Kidney epithelial cell (primary cell): Measurements from ENCODE around the gene PRMT1. TPM values are rescaled to one million over a fixed set of nuclear protein-coding genes. Genes with fewer than 3 reads are reported as not detected.
"Not testable (repeated sequence)": the region's sequence is repeated elsewhere in the genome, so short reads cannot be mapped to it uniquely, and the experiment has no call there.

Experiments used
- DNase-seq: peaks from one replicate; pipeline ENCODE4 v3.0.0-alpha.2; 2010; ENCODE audit warnings: low read depth
- H3K27me3 ChIP-seq: 2 replicates; pipeline ENCODE4 v1.6.0; 2011; ENCODE audit warnings: low read length; ENCODE audit not compliant: control insufficient read depth, insufficient read depth
- H3K36me3 ChIP-seq: 2 replicates; pipeline ENCODE4 v1.5.1; 2011; ENCODE audit warnings: low read length; ENCODE audit not compliant: control insufficient read depth, insufficient read depth
- H3K4me3 ChIP-seq: 2 replicates; pipeline ENCODE4 v1.5.1; 2011; ENCODE audit warnings: low read depth, mild to moderate bottlenecking, control low read depth, low read length
- total RNA-seq: library from RNA; depleted of rRNA; stranded (reverse); fragments of >200 nt; gene quantifications from 2 replicates; pipeline ENCODE4 v1.2.3, GENCODE V29; 2015
- TF ChIP-seq, protein P1 (sequence below): IDR thresholded peaks from 2 replicates; pipeline ENCODE4 v1.5.1; 2011; ENCODE audit warnings: mild to moderate bottlenecking, moderate library complexity, low read length, control low read depth, inconsistent platforms; ENCODE audit not compliant: insufficient read depth, poor library complexity, severe bottlenecking

The PRMT1 gene
- total RNA-seq, 1 donor from 2014 or later: 284 TPM

DNA sequence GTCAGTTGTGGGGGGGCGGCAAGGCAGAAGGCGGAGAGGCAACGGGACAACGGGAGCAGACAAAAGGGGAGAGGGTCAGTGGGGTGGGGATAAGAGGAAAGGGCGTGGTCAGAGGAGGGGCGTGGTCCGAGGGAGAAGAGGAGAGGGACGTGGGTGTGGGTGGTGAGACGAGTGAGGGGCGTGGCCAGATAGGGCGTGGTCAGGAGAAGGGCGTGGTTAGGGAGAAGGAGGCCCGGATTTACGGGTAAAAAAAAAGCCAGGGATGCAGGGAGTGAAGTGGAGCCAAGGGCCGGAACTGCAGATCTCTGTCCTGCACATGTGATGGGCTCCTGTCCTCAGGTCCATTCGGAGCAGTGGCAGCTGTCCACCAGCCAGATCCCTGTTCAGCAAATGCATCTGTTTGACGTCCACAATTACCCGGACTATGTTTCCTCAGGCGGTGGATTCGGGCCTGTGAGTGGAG is 35.4 kb downstream of the PRMT1 start:
- Histone ChIP-seq H3K27me3 (no peaks in the 10 kb centered on the region), H3K4me3 (no peak overlapping the region), H3K36me3 (no peaks in the 10 kb centered on the region)
- TF ChIP-seq, protein P1, sequence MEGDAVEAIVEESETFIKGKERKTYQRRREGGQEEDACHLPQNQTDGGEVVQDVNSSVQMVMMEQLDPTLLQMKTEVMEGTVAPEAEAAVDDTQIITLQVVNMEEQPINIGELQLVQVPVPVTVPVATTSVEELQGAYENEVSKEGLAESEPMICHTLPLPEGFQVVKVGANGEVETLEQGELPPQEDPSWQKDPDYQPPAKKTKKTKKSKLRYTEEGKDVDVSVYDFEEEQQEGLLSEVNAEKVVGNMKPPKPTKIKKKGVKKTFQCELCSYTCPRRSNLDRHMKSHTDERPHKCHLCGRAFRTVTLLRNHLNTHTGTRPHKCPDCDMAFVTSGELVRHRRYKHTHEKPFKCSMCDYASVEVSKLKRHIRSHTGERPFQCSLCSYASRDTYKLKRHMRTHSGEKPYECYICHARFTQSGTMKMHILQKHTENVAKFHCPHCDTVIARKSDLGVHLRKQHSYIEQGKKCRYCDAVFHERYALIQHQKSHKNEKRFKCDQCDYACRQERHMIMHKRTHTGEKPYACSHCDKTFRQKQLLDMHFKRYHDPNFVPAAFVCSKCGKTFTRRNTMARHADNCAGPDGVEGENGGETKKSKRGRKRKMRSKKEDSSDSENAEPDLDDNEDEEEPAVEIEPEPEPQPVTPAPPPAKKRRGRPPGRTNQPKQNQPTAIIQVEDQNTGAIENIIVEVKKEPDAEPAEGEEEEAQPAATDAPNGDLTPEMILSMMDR: no peak
- no peak for DNase-seq

DNA sequence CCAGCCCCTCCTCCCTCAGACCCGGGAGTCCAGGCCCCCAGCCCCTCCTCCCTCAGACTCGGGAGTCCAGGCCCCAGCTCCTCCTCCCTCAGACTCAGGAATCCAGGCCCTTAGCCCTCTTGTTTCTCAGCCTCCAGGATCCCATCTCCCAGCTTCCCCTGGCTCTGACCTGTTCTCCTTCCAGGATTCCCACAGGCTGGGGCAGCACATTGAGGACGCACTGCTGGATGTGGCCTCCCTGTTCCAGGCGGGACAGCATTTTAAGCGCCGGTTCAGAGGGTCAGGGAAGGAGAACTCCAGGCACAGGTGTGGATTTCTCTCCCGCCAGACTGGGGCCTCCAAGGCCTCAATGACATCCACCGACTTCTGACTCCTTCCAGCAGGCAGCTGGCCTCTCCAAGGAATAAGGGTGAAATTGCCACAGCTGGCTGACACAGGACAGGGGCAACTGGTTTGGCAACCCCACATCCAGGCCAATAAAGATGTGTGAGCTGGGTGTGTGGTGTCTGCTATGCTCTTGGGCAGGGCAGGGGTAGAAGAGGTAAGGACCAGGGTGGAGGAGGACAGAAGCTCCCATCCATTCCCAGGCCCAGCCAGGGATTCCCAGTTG is 36.3 kb downstream of the PRMT1 start:
- TF ChIP-seq, protein P1: no peak
- DNase-seq: no peak
- H3K4me3 ChIP-seq: no peak overlapping the region
- H3K27me3 ChIP-seq: no peaks in the 10 kb centered on the region
- no peaks in the 10 kb centered on the region for H3K36me3 ChIP-seq

DNA sequence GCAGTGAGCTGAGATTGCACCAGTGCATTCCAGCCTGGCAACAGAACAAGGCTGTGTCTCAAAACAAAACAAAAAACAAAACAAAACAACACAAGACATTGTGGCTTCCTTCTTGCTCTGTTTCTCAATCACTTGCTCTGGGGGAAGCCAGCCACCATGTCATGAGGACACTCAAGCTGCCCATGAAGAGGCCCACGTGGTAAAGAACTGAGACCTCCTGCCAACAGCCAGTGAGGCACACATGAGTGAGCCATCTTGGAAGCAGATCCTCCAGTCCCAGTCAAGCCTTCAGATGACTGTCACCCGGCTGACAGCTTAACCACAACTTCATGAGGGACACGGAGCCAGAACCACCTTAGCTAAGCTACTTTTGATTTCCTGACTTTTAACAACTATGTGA is 39.1 kb downstream of the PRMT1 start:
- no peaks in the 10 kb centered on the region for H3K36me3 ChIP-seq
- no peak for DNase-seq
- TF ChIP-seq, protein P1: no peak
- no peaks in the 10 kb centered on the region for H3K27me3 ChIP-seq
- no peak overlapping the region for H3K4me3 ChIP-seq

DNA sequence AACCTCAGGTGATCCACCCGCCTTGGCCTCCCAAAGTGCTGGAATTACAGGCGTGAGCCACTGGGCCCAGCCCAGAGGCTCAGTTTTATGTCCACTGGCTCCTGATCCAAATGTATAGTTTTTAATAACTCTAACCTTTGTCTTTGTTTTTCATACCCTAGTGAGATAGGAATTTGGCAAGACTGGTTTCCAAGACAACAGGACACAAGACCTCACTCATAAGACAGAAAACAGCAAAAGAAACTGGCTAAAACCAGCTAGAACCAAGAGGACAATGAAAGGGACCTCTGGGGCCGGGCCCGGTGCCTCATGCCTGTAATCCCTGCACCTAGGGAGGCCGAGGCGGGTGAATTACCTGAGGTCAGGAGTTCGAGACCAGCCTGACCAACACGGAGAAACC is 41.4 kb downstream of the PRMT1 start:
- Histone ChIP-seq H3K36me3 (no peaks in the 10 kb centered on the region), H3K27me3 (no peaks in the 10 kb centered on the region), H3K4me3 (no peak overlapping the region)
- DNase-seq: no peak
- TF ChIP-seq, protein P1: no peak

DNA sequence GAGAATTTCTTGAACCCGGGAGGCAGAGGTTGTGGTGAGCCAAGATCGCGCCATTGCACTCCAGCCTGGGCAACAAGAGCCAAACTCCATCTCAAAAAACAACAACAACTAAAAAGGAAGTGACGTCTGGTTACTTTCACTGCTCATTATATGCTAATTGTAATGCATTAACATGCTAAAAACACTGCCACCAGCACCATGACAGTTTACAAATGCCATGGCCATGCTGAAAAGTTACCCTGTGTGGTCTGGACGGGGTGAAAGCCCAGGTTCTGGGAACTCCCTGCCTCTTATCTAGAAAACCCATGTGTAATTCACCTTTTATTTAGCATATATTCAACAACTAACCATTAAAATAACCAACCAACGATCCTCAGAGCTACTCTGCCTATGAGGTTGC is 41.9 kb downstream of the PRMT1 start:
- TF ChIP-seq, protein P1: no peak
- H3K27me3 ChIP-seq: no peaks in the 10 kb centered on the region
- no peaks in the 10 kb centered on the region for H3K36me3 ChIP-seq
- H3K4me3 ChIP-seq: no peak overlapping the region
- DNase-seq: no peak

DNA sequence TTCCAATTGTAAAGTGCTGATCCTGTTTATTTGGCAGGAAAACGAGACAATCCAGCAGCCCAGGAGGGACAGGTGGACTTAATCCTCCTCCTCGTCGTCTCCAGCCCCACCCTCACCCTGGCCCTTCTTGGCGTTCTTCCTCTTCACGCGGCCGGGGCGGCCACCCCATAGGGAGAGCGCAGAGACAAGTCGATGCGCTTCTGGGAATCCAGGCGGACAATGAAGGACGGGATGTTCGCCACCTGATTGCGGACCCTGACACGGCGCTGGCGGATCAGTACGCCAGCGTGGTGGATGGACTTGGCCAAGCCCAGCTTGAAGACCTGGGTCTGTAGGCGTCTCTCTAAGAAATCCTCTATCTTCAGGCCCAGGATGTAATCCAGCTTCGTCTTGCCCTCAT is 42.3 kb downstream of the PRMT1 start:
- H3K27me3 ChIP-seq, H3K4me3 ChIP-seq, H3K36me3 ChIP-seq, DNase-seq: not testable (repeated sequence)
